AG04450 (cell line): Measurements from ENCODE around the gene OPN3. TPM values are rescaled to one million over a fixed set of nuclear protein-coding genes. Genes with fewer than 3 reads are reported as not detected.

ENCODE experiments used
- CTCF ChIA-PET: fragments of 300-600, 350-600 bp; formaldehyde crosslinking; extraction: SDS; loops from one replicate; lab custom pipeline; 2022; ENCODE audit warnings: antibody characterized with exemption, inconsistent platforms; lab: Charles Lee
- POLR2A ChIA-PET: fragments of 350-600 bp; formaldehyde crosslinking; extraction: SDS; loops from one replicate; lab custom pipeline; 2021; ENCODE audit warnings: antibody characterized with exemption, inconsistent platforms; lab: Yijun Ruan, JAX
- DNase-seq: peaks from one replicate; pipeline ENCODE4 v3.0.0-alpha.2; 2011; ENCODE audit warnings: low read depth, low spot score
- H3K27ac ChIP-seq: one replicate; pipeline ENCODE4 v1.5.1; 2012; ENCODE audit warnings: low read depth, low read length, control low read depth
- H3K27me3 ChIP-seq: one replicate; pipeline ENCODE4 v1.6.0; 2012; ENCODE audit warnings: low read length; ENCODE audit not compliant: control insufficient read depth, insufficient read depth
- H3K4me3 ChIP-seq: 2 replicates; pipeline ENCODE4 v1.5.1; 2011; ENCODE audit warnings: mild to moderate bottlenecking, low read depth, low read length, control low read depth
- H3K9me3 ChIP-seq: 2 replicates; pipeline ENCODE4 v1.5.1; 2012; ENCODE audit warnings: low read length; ENCODE audit not compliant: control insufficient read depth, insufficient read depth
- CTCF ChIP-seq: IDR thresholded peaks from 2 replicates; pipeline ENCODE4 v1.5.1; 2011; ENCODE audit warnings: low read depth, low read length, control low read depth, inconsistent platforms
- polyA plus RNA-seq: library from polyadenylated mRNA; depleted of rRNA; stranded (reverse); fragments of >200 nt; gene quantifications from 2 replicates; pipeline ENCODE4 v1.2.3, GENCODE V29; 2011

The OPN3 gene
- polyA plus RNA-seq, 1 experiment = 70.1 TPM

- CTCF ChIA-PET = no interaction called here
These were observed 39.8 kb upstream of the OPN3 start for GRCh38 chr1:241679961-241680360.

GRCh38 chr1:241679404-241679803, 39.2 kb upstream of the OPN3 start:
- ChIA-PET CTCF (no interaction called here), POLR2A (no interaction called here)
- TF ChIP-seq CTCF = no peak

More at GRCh38 chr1:241679961-241680360, 39.8 kb upstream of the OPN3 start:
- Histone ChIP-seq H3K27me3 (no peaks in the 10 kb centered on the region), H3K9me3 (no peaks in the 10 kb centered on the region), H3K27ac (no peak overlapping the region), H3K4me3 (no peak overlapping the region)
- no peak for DNase-seq
- no peak for TF ChIP-seq CTCF
- POLR2A ChIA-PET = no interaction called here

GRCh38 chr1:241678536-241678935, 38.4 kb upstream of the OPN3 start:
- Histone ChIP-seq H3K9me3 (no peaks in the 10 kb centered on the region), H3K27me3 (no peaks in the 10 kb centered on the region), H3K4me3 (no peak overlapping the region), H3K27ac (no peak overlapping the region)
- DNase-seq = no peak
- ChIA-PET CTCF (no interaction called here), POLR2A (no interaction called here)
- TF ChIP-seq CTCF = no peak

More at GRCh38 chr1:241679404-241679803, 39.2 kb upstream of the OPN3 start:
- Histone ChIP-seq H3K4me3 (no peak overlapping the region), H3K27ac (no peak overlapping the region), H3K27me3 (no peaks in the 10 kb centered on the region), H3K9me3 (no peaks in the 10 kb centered on the region)
- DNase-seq = no peak

- Histone ChIP-seq H3K27me3 (no peaks in the 10 kb centered on the region), H3K9me3 (no peaks in the 10 kb centered on the region), H3K4me3 (no peak overlapping the region), H3K27ac (no peak overlapping the region)
- TF ChIP-seq CTCF = no peak
- no peak for DNase-seq
- ChIA-PET POLR2A (no interaction called here), CTCF (no interaction called here)
These were observed 37.0 kb upstream of the OPN3 start for GRCh38 chr1:241677201-241677600.

GRCh38 chr1:241675983-241676382, 35.8 kb upstream of the OPN3 start:
- POLR2A ChIA-PET = no interaction called here
- TF ChIP-seq CTCF = no peak
- no peak overlapping the region for H3K27ac ChIP-seq
- no peaks in the 10 kb centered on the region for H3K9me3 ChIP-seq
- CTCF ChIA-PET = no interaction called here
- no peak for DNase-seq
- no peak overlapping the region for H3K4me3 ChIP-seq
- H3K27me3 ChIP-seq = no peaks in the 10 kb centered on the region
